Mesenchymal stem cell (in vitro differentiated cells and primary cell): ENCODE measurements around the gene POLD4.
A peak's percentile ranks its signal among the peaks of the same experiment; 100 is the strongest.

Experiments
- DNase-seq: peaks from one replicate; pipeline ENCODE4 v3.0.0-alpha.2; 2013
- H2AFZ ChIP-seq: one replicate; pipeline ENCODE4 v1.6.1; 2013; ENCODE audit warnings: low read depth, mild to moderate bottlenecking, control low read depth, inconsistent platforms, low read length, moderate library complexity
- H2AK5ac ChIP-seq: 2 replicates; pipeline ENCODE4 v1.6.1; 2013; ENCODE audit warnings: low read length, moderate library complexity, mild to moderate bottlenecking, inconsistent platforms; ENCODE audit not compliant: severe bottlenecking
- H2BK120ac ChIP-seq: one replicate; pipeline ENCODE4 v1.6.1; 2013; ENCODE audit warnings: low read depth, mild to moderate bottlenecking, inconsistent platforms, low read length, moderate library complexity
- H2BK12ac ChIP-seq, 2 experiments: one replicate each; pipeline ENCODE4 v1.6.1; 2013; ENCODE audit warnings: inconsistent platforms in 2 of 2, low read length in 2 of 2, mild to moderate bottlenecking in 2 of 2, moderate library complexity in 2 of 2, control low read depth in 1 of 2
- H2BK15ac ChIP-seq: one replicate; pipeline ENCODE4 v1.6.1; 2013; ENCODE audit warnings: mild to moderate bottlenecking, low read depth, inconsistent platforms; ENCODE audit not compliant: poor library complexity, severe bottlenecking
- H2BK5ac ChIP-seq: 2 replicates; pipeline ENCODE4 v1.6.1; 2013; ENCODE audit warnings: low read depth, mild to moderate bottlenecking, low read length, control low read depth, inconsistent platforms; ENCODE audit not compliant: poor library complexity, severe bottlenecking
- H3K14ac ChIP-seq, 2 experiments: one replicate each; pipeline ENCODE4 v1.6.1; 2013; ENCODE audit warnings: inconsistent platforms in 2 of 2, low read length in 2 of 2, control low read depth in 1 of 2, mild to moderate bottlenecking in 1 of 2, moderate library complexity in 1 of 2
- H3K18ac ChIP-seq, 2 experiments: one replicate each; pipeline ENCODE4 v1.6.1; 2013; ENCODE audit warnings: inconsistent platforms in 2 of 2, low read length in 2 of 2, control low read depth in 1 of 2, low read depth in 1 of 2, mild to moderate bottlenecking in 1 of 2
- H3K23ac ChIP-seq, 2 experiments: one replicate each; pipeline ENCODE4 v1.6.1; 2013; ENCODE audit warnings: inconsistent platforms in 2 of 2, low read length in 2 of 2, mild to moderate bottlenecking in 2 of 2, moderate library complexity in 2 of 2, control low read depth in 1 of 2
- H3K27ac ChIP-seq: 2 replicates; pipeline ENCODE4 v1.5.1; 2013; ENCODE audit warnings: mild to moderate bottlenecking, moderate library complexity, low read length, control low read depth, inconsistent platforms; ENCODE audit not compliant: poor library complexity, severe bottlenecking
- H3K27me3 ChIP-seq, 2 experiments: 2 replicates each; pipeline versions ENCODE4 v1.6.1 to v1.7.0; 2013; ENCODE audit warnings: low read length in 2 of 2, mild to moderate bottlenecking in 2 of 2, moderate library complexity in 2 of 2, control low read depth in 1 of 2, inconsistent platforms in 1 of 2; ENCODE audit not compliant: control insufficient read depth in 1 of 2, insufficient read depth in 1 of 2
- H3K36me3 ChIP-seq, 2 experiments: 2 replicates each; pipeline versions ENCODE4 v1.6.1 to v1.7.0; 2013; ENCODE audit warnings: low read length in 2 of 2, control low read depth in 1 of 2, inconsistent platforms in 1 of 2, low read depth in 1 of 2, mild to moderate bottlenecking in 1 of 2; ENCODE audit not compliant: insufficient read depth in 2 of 2, control insufficient read depth in 1 of 2
- H3K4ac ChIP-seq, 2 experiments: one replicate each; pipeline ENCODE4 v1.6.1; 2013; ENCODE audit warnings: inconsistent platforms in 2 of 2, low read length in 2 of 2, mild to moderate bottlenecking in 2 of 2, moderate library complexity in 2 of 2, control low read depth in 1 of 2, low read depth in 1 of 2
- H3K4me1 ChIP-seq: 2 replicates; pipeline ENCODE4 v1.6.1; 2013; ENCODE audit warnings: low read depth, low read length, control low read depth; ENCODE audit not compliant: control insufficient read depth, insufficient read depth
- H3K4me2 ChIP-seq: 2 replicates; pipeline ENCODE4 v1.6.1; 2013; ENCODE audit warnings: low read length, mild to moderate bottlenecking, inconsistent platforms; ENCODE audit not compliant: poor library complexity, severe bottlenecking
- H3K4me3 ChIP-seq, 2 experiments: 2 replicates each; pipeline versions ENCODE4 v1.5.1 to v1.7.0; 2013; ENCODE audit warnings: low read length in 2 of 2, mild to moderate bottlenecking in 2 of 2, control low read depth in 1 of 2, low read depth in 1 of 2; ENCODE audit not compliant: insufficient read depth in 1 of 2
- H3K79me1 ChIP-seq: replicated peaks from 2 replicates; pipeline ENCODE4 v1.6.1; 2013; ENCODE audit warnings: mild to moderate bottlenecking, control low read depth, low read length, inconsistent platforms; ENCODE audit not compliant: poor library complexity, severe bottlenecking
- H3K9ac ChIP-seq: 2 replicates; pipeline ENCODE4 v1.7.0; 2013; ENCODE audit warnings: mild to moderate bottlenecking, low read length, moderate library complexity
- H3K9me3 ChIP-seq: 2 replicates; pipeline ENCODE4 v1.7.0; 2013; ENCODE audit warnings: mild to moderate bottlenecking, low read length; ENCODE audit not compliant: control insufficient read depth
- H4K8ac ChIP-seq: one replicate; pipeline ENCODE4 v1.6.1; 2013; ENCODE audit warnings: inconsistent platforms, mild to moderate bottlenecking, low read length, moderate library complexity
- H4K91ac ChIP-seq: one replicate; pipeline ENCODE4 v1.6.1; 2013; ENCODE audit warnings: mild to moderate bottlenecking, low read length, inconsistent platforms
- WGBS: methylation state at CpG from one replicate; pipeline ENCODE4 v1.1.7; 2013; ENCODE audit warnings: mixed read lengths; 5-methylcytosine and 5-hydroxymethylcytosine counted together

The POLD4 gene

DNA sequence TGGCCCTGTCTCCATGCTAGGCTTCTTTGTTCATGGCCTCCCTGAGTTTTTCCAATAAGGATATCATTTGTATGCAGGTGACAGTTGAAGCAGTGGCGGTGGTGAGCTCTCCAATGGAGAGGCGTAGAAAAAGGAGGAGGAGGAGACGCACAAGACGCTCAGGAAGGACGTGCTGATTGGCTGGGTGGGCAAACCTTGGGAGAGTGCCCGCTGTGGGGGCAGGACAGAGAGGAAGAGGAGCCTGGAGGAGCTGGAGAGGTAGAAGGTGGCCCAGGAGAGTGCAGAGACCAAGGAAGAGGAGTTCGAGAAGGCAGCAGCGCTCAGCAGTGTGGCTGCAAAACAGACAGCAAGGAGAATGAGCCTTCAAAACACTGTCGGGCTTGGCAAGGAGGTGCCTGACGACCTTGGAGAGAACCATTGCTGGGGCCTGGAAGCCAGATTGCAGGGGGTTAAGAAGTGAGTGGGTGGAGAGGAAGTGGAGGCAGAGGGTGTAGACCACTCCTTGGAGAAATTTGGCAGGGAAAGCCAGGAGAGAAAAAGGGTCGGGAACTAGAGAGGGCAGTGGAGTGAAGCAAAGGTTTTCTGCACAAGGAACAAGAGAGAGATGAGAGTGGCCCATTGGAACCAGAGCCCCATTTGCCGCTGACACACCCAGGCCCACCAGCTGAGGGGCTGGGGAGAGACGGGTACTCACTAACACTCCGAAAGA, 12.5 kb upstream of the POLD4 start:
- no peak overlapping the region for H3K23ac ChIP-seq
- peak overlapping the region; percentile 41 for H3K9ac ChIP-seq
- H2BK15ac ChIP-seq, result no peak overlapping the region
- H2BK12ac ChIP-seq, result no peak overlapping the region
- H3K4me1 ChIP-seq, result peaks cover 49% of the 10 kb centered on the region
- H3K4me3 ChIP-seq, result peak overlapping the region in 1 of 2 experiments; percentile 32
- H3K4me2 ChIP-seq, result no peak overlapping the region
- no peak overlapping the region for H2BK120ac ChIP-seq
- H3K36me3 ChIP-seq, result peaks cover 43 to 55% of the 10 kb centered on the region in 2 experiments
- no peak overlapping the region for H2AFZ ChIP-seq
- no peak overlapping the region for H3K14ac ChIP-seq
- no peak overlapping the region for H2AK5ac ChIP-seq
- 81% methylated on average over 14 of the region's 14 CpGs for WGBS
- no peaks in the 10 kb centered on the region for H3K27me3 ChIP-seq
- H2BK5ac ChIP-seq, result no peak overlapping the region
- no peak overlapping the region for H3K4ac ChIP-seq
- no peak for DNase-seq
- no peaks in the 10 kb centered on the region for H3K9me3 ChIP-seq
- H3K79me1 ChIP-seq, result peaks cover 22% of the 10 kb centered on the region
- H4K8ac ChIP-seq, result no peak overlapping the region
- H4K91ac ChIP-seq, result no peak overlapping the region
- H3K18ac ChIP-seq, result no peak overlapping the region
- H3K27ac ChIP-seq, result no peak overlapping the region

DNA sequence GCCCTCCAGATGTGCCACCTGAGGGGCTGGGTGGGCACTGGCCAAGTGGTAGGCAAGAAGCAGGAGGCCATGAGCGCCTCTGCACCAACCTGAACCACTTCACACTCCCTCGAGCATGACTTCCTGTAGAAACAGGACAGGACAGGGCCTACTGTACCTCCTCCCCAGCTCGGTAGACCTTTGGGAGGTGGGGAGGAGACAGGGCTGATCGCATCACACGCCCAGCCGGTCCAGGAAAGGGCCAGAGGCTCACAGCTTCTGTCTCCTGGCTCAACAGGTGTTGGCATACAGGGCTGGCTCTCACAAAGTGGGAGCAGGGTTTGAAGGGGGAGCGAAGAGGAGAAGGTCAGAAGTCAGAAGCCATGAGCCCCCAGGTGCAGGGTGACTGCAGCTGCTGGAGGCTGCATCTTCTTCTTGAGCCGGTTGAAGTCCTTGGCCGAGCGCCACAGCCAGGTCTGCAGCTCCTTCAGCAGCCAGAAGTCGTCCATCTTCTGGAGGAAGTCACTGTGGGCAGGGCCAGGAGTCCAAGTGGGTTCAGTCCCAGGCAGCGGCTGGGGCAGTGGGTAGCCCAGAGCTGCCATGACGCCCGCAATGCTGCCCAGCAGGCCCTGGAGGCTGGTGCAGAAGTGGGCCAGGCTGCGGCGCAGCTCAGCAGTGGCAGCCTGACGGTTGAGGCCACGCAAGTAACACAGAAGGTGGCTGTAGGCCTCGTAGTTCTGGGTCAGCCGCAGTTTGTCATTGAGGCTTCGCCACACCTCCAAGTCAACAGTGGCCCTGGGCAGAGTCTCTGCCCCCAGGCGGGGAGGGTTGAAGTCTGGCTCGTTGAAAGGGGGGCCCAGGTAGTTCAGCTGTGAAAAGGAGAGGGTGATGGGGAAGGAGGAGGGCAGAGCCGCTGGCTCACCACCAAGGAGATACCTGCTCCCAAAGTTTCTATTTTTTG, 11.7 kb upstream of the POLD4 start:
- H3K4me2 ChIP-seq, result no peak overlapping the region
- peak overlapping the region; percentile 16 for H4K91ac ChIP-seq
- H3K27ac ChIP-seq, result no peak overlapping the region
- H3K9me3 ChIP-seq, result no peaks in the 10 kb centered on the region
- H2BK15ac ChIP-seq, result no peak overlapping the region
- no peak overlapping the region for H2BK5ac ChIP-seq
- no peak overlapping the region for H3K4me3 ChIP-seq
- H3K4me1 ChIP-seq, result peaks cover 41% of the 10 kb centered on the region
- WGBS, result 94% methylated on average over 22 of the region's 24 CpGs
- H3K79me1 ChIP-seq, result peaks cover 22% of the 10 kb centered on the region
- no peak overlapping the region for H4K8ac ChIP-seq
- no peak overlapping the region for H2AFZ ChIP-seq
- no peak overlapping the region for H3K9ac ChIP-seq
- no peak overlapping the region for H2BK120ac ChIP-seq
- H3K4ac ChIP-seq, result no peak overlapping the region
- no peaks in the 10 kb centered on the region for H3K27me3 ChIP-seq
- no peak overlapping the region for H3K14ac ChIP-seq
- no peak overlapping the region for H2AK5ac ChIP-seq
- H3K23ac ChIP-seq, result no peak overlapping the region
- DNase-seq, result no peak
- peaks cover 43 to 52% of the 10 kb centered on the region in 2 experiments for H3K36me3 ChIP-seq
- H3K18ac ChIP-seq, result no peak overlapping the region
- H2BK12ac ChIP-seq, result peak overlapping the region in 1 of 2 experiments; percentile 12

DNA sequence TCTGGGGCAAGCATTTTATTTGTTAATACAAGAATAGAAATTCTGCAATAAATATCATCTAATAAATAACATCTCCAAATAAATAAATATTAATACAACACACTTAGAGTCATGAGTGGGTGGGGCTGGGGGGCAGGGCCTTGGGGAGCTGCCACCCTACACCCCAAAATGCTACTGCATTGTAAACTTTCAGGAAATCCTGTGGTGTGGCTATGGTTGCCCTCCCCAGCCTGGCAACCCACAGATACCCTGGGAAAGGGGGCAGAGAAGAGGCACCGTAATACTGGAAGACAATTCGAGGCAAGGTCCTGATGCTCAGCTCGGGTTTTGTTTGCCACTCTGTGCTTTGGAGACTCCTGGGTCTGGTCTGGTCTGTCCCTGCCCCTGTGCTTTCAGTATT, 10.8 kb upstream of the POLD4 start:
- Histone ChIP-seq H2BK120ac (no peak overlapping the region), H2AK5ac (no peak overlapping the region), H3K18ac (no peak overlapping the region), H2BK12ac (no peak overlapping the region), H3K36me3 (peaks cover 43 to 52% of the 10 kb centered on the region in 2 experiments), H2BK5ac (no peak overlapping the region), H3K23ac (no peak overlapping the region), H3K14ac (no peak overlapping the region), H3K4me3 (no peak overlapping the region), H3K4me1 (peaks cover 32% of the 10 kb centered on the region), H3K9ac (no peak overlapping the region), H3K9me3 (no peaks in the 10 kb centered on the region), H4K8ac (no peak overlapping the region), H3K27ac (no peak overlapping the region), H3K79me1 (peaks cover 22% of the 10 kb centered on the region), H4K91ac (no peak overlapping the region), H2BK15ac (no peak overlapping the region), H3K4me2 (no peak overlapping the region), H2AFZ (no peak overlapping the region), H3K27me3 (no peaks in the 10 kb centered on the region), H3K4ac (no peak overlapping the region)
- 99% methylated on average over 3 of the region's 3 CpGs for WGBS
- no peak for DNase-seq
